Nephron progenitor cell (in vitro differentiated cells): ENCODE results near the gene EDEM3.

Source experiments
- DNase-seq: peaks from one replicate; pipeline ENCODE4 v3.0.0; 2021
- H3K27ac Mint-ChIP-seq: 2 replicates; pipeline ENCODE4 v1.8.0; 2021; ENCODE audit warnings: mild to moderate bottlenecking, moderate library complexity, mixed read lengths
- H3K27me3 Mint-ChIP-seq: 2 replicates; pipeline ENCODE4 v1.8.0; 2021; ENCODE audit warnings: mild to moderate bottlenecking, low read depth, mixed read lengths; ENCODE audit not compliant: poor library complexity
- H3K36me3 Mint-ChIP-seq: 2 replicates; pipeline ENCODE4 v1.8.0; 2021; ENCODE audit warnings: low read depth, mixed read lengths
- H3K4me1 Mint-ChIP-seq: 2 replicates; pipeline ENCODE4 v1.8.0; 2021; ENCODE audit warnings: mixed read lengths
- H3K4me3 Mint-ChIP-seq: 2 replicates; pipeline ENCODE4 v1.8.0; 2021; ENCODE audit warnings: mild to moderate bottlenecking, moderate library complexity, mixed read lengths
- H3K9me3 Mint-ChIP-seq: 2 replicates; pipeline ENCODE4 v1.8.0; 2021; ENCODE audit warnings: mild to moderate bottlenecking, moderate library complexity, mixed read lengths
- TF ChIP-seq, protein P1 (sequence below): fragments of 200-600 bp; sonication (generic); IDR thresholded peaks from 2 replicates; pipeline ENCODE4 v1.5.0; 2021; ENCODE audit warnings: antibody characterized with exemption

EDEM3 gene

DNA sequence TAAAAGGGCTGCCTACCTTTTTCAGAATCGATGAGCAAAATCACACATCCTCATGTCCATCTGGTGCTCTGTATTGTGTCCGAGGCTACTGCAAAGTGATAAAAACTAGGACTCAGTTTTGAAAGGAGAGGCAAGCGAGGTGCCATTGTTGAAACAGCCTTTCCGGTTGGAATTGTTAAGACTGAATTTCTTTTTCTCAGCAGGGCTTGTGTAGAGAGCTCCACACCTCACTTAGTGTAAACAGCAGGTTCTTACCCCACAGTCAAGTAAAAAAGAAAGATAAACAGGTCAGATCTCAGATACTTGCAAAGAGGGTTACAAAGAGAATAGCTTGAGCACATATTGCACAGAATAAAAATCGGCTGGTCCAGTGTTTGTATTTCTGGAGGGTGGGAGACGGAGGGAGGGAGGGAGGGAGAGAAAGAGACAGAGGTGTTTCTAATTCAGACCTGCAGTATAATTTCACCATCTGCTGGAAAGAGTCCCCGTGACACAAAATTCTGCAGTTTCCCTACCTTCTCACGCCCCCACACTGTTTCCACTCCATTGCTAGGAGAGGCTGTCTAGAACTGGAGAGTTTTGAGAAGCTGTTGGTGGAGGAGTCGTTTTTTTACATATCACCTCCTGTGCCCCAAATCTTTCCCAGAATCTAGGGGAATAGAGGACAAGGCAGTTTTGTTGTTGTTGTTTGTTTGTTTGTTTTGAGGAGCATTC lies 82.5 kb downstream of the EDEM3 start:
- Mint-ChIP-seq H3K27ac (no peak overlapping the region), H3K9me3 (no peaks in the 10 kb centered on the region), H3K27me3 (no peaks in the 10 kb centered on the region), H3K4me3 (peak overlapping the region; percentile 5), H3K36me3 (no peaks in the 10 kb centered on the region), H3K4me1 (peaks cover 15% of the 10 kb centered on the region)
- TF ChIP-seq, protein P1, sequence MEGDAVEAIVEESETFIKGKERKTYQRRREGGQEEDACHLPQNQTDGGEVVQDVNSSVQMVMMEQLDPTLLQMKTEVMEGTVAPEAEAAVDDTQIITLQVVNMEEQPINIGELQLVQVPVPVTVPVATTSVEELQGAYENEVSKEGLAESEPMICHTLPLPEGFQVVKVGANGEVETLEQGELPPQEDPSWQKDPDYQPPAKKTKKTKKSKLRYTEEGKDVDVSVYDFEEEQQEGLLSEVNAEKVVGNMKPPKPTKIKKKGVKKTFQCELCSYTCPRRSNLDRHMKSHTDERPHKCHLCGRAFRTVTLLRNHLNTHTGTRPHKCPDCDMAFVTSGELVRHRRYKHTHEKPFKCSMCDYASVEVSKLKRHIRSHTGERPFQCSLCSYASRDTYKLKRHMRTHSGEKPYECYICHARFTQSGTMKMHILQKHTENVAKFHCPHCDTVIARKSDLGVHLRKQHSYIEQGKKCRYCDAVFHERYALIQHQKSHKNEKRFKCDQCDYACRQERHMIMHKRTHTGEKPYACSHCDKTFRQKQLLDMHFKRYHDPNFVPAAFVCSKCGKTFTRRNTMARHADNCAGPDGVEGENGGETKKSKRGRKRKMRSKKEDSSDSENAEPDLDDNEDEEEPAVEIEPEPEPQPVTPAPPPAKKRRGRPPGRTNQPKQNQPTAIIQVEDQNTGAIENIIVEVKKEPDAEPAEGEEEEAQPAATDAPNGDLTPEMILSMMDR: no peak
- DNase-seq: no peak

DNA sequence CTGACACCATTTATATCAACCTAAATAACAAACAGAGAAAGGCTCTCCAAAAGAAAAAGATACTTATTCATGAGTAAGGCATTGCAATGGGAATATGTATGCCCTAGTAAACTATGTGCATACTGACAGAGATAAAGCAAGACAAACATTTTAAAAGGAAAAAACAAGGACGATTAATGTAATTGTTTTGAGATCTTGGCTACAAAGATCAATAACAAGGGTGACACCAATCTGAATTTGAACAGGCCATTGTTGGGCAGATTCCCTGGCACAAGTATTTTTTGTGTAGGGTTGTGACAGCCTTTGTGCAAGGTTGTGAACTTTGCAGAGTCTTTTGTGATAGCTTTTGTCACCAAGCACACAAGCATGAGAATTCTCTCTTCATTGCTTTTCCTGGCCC lies 85.3 kb downstream of the EDEM3 start:
- Mint-ChIP-seq H3K27ac (no peak overlapping the region), H3K27me3 (peaks cover 11% of the 10 kb centered on the region), H3K4me3 (no peak overlapping the region), H3K36me3 (no peaks in the 10 kb centered on the region), H3K4me1 (peaks cover 15% of the 10 kb centered on the region), H3K9me3 (no peaks in the 10 kb centered on the region)
- TF ChIP-seq, protein P1: no peak
- no peak for DNase-seq

DNA sequence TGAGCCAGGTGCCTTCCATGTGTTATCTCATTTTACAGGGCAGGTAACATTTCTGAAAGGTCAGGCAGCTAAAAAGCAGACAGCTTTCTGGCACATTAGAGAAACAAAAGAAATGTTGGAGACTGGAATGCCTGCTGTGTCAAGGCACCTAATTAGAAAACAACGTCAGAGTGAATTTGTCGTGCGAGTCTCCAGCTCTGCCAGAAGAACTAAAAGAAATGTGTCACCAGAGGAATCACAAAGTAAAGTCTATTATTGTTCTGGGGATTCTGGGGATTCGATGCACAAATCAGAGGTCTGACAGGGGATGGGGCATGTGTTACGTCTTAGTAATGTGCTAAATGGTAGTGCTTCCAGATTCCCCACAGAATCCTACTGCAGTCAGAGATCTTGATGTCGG lies 89.3 kb downstream of the EDEM3 start:
- H3K4me3 Mint-ChIP-seq: no peak overlapping the region
- DNase-seq: no peak
- H3K4me1 Mint-ChIP-seq: peaks cover under 1% of the 10 kb centered on the region
- peaks cover 19% of the 10 kb centered on the region for H3K27me3 Mint-ChIP-seq
- no peaks in the 10 kb centered on the region for H3K36me3 Mint-ChIP-seq
- H3K9me3 Mint-ChIP-seq: no peaks in the 10 kb centered on the region
- TF ChIP-seq, protein P1: no peak
- no peak overlapping the region for H3K27ac Mint-ChIP-seq

DNA sequence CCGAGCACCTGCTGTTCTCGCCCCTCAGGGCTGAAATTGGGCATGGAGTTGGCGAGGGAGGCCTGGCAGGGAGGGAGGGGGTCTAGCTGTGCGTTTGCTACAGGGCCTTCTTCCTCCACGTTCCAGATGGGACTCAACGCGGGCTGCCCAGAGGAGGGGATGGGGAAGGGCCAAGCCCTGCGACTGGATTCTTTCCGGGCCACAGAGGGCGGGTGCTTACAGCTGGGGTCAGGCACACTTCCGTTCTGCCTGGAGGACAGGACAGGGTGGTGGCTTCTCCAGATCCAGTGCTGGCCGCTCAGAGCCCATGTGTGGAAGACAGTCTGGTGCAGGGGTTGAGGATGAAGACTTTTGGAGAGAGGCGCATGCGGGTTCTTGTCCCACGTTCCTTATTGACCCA lies 90.0 kb downstream of the EDEM3 start:
- no peaks in the 10 kb centered on the region for H3K9me3 Mint-ChIP-seq
- H3K27me3 Mint-ChIP-seq: peaks cover 21% of the 10 kb centered on the region
- H3K27ac Mint-ChIP-seq: no peak overlapping the region
- TF ChIP-seq, protein P1: no peak
- no peaks in the 10 kb centered on the region for H3K36me3 Mint-ChIP-seq
- peak; percentile 5 for DNase-seq
- no peak overlapping the region for H3K4me3 Mint-ChIP-seq
- H3K4me1 Mint-ChIP-seq: peaks cover 6% of the 10 kb centered on the region

DNA sequence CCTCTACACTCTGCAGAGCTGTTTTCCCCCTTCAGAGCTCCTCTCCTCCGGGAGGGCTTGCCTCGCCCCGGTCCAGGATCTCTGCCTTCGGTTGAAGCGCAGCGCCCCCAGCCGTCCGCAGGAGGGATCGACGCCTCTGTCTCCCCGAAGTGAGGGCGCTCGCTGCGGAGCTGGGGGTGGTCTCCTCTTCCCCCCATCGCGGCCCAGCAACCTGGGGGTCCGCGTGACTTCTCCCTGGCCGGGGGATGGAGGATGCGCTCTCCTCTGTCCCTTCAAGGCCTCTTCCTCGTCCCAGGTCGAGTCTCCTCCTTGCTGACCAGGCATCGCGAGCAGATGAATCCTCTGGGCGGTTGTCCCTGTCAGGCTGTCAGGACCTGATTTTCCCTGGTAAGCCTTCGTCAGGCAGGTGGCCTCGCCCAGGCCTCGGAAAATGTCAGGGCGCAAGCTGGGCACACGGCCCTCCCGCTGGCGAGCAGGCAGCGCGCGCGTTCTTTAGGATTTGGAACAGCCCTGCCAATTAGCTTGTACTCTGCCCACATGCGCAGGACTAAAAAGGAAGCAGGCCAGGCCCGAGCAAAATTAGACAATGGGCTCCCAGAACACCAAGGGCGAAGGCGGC lies 90.5 kb downstream of the EDEM3 start:
- Mint-ChIP-seq H3K9me3 (no peaks in the 10 kb centered on the region), H3K4me3 (peak overlapping the region; percentile 75), H3K27ac (no peak overlapping the region), H3K27me3 (peaks cover 25% of the 10 kb centered on the region), H3K36me3 (no peaks in the 10 kb centered on the region), H3K4me1 (peaks cover 6% of the 10 kb centered on the region)
- TF ChIP-seq, protein P1: peak; percentile 94
- peak; percentile 85 for DNase-seq

DNA sequence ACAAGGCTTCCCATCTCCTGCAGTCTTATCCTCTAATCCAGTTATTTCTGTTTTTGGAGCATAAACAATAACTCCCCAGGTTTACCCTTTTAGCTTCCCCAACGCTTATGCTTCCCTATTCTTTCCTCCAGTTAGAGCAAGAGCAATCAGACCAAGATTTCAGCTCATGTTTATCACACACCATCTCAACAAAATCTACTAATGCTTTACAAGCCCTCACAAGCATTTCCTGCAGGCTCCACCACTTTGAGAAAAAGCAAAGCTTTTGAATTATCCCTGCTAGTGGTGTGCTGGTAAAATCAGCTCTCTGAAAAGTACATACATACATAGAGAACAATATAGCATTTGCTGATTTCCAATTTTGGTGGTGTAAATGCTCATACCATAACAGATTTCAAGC lies 92.9 kb downstream of the EDEM3 start:
- H3K4me1 Mint-ChIP-seq: peaks cover 6% of the 10 kb centered on the region
- no peaks in the 10 kb centered on the region for H3K36me3 Mint-ChIP-seq
- TF ChIP-seq, protein P1: no peak
- H3K27me3 Mint-ChIP-seq: peaks cover 25% of the 10 kb centered on the region
- no peaks in the 10 kb centered on the region for H3K9me3 Mint-ChIP-seq
- no peak for DNase-seq
- no peak overlapping the region for H3K4me3 Mint-ChIP-seq
- H3K27ac Mint-ChIP-seq: no peak overlapping the region
